HG02884 (cell line): Measurements from ENCODE around the gene HECTD3.
"Not testable (repeated sequence)": the region's sequence is repeated elsewhere in the genome, so short reads cannot be mapped to it uniquely, and the experiment has no call there.

Experiments
- ATAC-seq: cut with Tn5 transposase; IDR thresholded peaks from one replicate; pipeline ENCODE4 v1.9.1; 2021; ENCODE audit warnings: mild to moderate bottlenecking, moderate library complexity; ENCODE audit not compliant: unreplicated experiment

The HECTD3 gene

GRCh38 chr1:44994309-44994898 is 16.7 kb downstream of the HECTD3 start:
- no peak for ATAC-seq

DNA sequence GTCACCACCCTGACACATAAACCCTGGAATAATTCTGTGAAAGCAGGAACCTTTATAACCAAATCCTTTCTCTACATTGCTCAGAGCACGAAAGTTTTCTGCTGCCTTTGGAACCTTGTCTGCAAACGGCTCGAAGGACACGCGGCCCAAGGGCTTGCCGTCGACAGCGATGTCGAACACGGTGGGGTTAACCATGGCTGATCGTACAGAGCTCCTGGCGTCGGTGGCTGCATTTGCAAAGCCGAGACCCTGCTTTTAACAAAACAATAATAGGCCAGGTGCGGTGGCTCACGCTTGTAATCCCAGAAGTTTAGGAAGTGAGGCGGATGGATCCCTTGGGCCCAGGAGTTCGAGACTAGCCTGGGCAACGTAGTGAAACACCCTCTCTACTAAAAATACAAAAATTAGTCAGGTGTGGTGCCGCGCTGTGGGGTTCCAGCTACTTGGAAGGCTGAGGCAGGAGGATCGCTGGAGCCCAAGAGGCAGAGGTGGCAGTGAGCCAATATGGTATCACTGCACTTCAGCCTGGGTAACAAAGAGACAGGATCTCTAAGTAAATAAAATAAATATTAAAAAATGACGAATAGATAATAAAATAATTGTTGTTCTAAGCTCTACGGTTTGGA is 22.5 kb downstream of the HECTD3 start:
- no peak for ATAC-seq

DNA sequence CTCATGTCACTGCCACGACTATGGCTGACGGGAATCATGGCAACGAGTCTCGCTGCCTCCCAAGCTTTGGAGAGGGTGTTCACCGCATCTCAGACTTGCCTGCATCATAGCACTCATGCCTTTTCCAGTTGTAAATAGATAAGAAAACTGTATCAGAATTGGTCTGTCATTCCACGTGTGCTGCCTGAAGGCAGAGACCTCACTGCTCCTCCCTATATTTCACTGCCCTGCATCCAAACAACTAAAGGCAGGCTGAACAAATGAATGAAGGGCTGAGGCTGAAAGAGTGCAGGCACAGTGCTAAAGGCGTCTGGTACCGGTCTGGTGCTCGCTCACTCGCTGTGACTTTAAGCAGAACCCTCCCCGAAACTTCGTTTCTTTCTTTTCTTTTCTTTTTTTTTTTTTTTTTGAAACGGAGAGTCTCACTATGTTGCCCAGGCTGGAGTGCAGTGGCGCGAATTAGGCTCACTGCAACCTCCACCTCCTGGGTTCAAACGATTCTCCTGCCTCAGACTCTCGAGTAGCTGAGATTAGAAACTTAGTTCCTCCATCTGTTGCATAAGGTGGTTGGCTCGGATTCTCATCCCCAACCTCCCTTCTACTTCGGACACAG is 25.3 kb downstream of the HECTD3 start:
- peak; percentile 4 for ATAC-seq

GRCh38 chr1:44977372-44977771 is 33.8 kb downstream of the HECTD3 start:
- not testable (repeated sequence) for ATAC-seq

GRCh38 chr1:44976252-44976651 is 34.9 kb downstream of the HECTD3 start:
- no peak for ATAC-seq

GRCh38 chr1:44973645-44974044 is 37.5 kb downstream of the HECTD3 start:
- no peak for ATAC-seq

GRCh38 chr1:44970317-44970716 is 40.8 kb downstream of the HECTD3 start:
- ATAC-seq, result no peak

DNA sequence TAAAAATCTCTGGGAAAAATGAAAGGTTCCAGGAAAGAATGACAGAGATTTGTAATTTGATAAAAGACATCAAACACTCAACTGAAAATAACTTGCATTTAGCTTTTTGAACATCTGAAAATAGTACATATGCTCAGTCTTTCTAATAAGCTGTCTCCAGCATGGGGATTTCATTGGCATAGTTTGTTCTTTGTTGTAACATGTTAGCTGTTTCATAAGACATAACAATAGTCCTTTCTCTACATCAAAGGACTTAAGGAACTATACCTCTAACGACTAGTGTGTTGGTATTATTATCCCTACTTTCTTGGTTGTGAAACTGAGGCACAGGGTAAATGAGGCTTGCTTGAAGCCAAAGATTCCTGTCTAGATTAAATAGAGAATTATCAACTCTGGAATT is 46.7 kb downstream of the HECTD3 start:
- no peak for ATAC-seq

DNA sequence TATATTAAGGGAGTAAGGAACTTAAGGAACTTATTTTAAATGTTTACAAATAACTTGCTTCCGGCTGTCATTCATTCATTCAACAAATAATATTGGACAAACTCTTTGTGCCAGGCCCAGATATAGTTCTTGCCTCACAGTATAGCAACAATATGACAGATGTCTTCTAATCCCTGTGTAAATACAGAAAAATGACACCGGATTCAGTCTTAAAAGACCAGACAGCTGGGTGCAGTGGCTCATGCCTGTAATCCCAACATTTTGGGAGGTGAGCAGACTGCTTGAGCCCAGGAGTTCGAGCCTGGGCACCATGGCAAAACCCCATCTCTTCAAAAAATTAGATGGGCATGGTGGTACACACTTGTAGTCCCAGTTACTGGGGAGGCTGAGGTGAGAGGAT is 48.4 kb downstream of the HECTD3 start:
- ATAC-seq, result no peak

GRCh38 chr1:44962022-44962421 is 49.1 kb downstream of the HECTD3 start:
- ATAC-seq, result not testable (repeated sequence)

GRCh38 chr1:44957566-44957965 is 53.6 kb downstream of the HECTD3 start:
- ATAC-seq, result not testable (repeated sequence)

DNA sequence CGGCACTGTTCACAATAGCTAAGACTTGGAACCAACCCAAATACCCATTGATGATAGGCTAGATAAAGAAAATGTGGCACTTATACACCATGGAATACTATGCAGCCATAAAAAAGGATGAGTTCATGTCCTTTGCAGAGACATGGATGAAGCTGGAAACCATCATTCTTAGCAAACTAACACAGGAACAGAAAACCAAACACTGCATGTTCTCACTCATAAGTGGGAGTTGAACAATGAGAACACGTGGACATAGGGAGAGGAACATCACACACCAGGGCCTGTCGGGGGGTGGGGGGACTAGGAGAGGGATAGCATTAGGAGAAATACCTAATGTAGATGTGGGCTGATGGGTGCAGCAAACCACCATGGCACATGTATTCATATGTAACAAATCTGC is 55.0 kb downstream of the HECTD3 start:
- not testable (repeated sequence) for ATAC-seq
